Breast epithelium (tissue), 4 donors: Measurements from ENCODE around the gene SNRNP27. TPM values are rescaled to one million over a fixed set of nuclear protein-coding genes. Genes with fewer than 3 reads are reported as not detected.
"Not testable (repeated sequence)": the region's sequence is repeated elsewhere in the genome, so short reads cannot be mapped to it uniquely, and the experiment has no call there.

Experiments
- DNase-seq, 2 donors: peaks; one replicate each; pipeline ENCODE4 v3.0.0-alpha.2; 2019; ENCODE audit warnings: low spot score in 2 of 2
- H3K27ac ChIP-seq, 2 donors: fragments of 200-600 bp; sonication (generic) in 1 of 2; one replicate each; pipeline ENCODE4 v1.5.1; 2016 to 2019; ENCODE audit warnings: mild to moderate bottlenecking in 1 of 2
- H3K27me3 ChIP-seq, 2 donors: fragments of 200-600 bp; sonication (generic) in 1 of 2; one replicate each; pipeline versions ENCODE4 v1.5.1 to v1.6.0; 2017 to 2019; ENCODE audit warnings: control low read depth in 1 of 2, mild to moderate bottlenecking in 1 of 2
- H3K36me3 ChIP-seq: fragments of 200-600 bp; one replicate; pipeline ENCODE4 v1.5.1; 2019
- H3K4me1 ChIP-seq, 2 donors: fragments of 200-600 bp; sonication (generic); one replicate each; pipeline ENCODE4 v1.5.1; 2016 to 2019; ENCODE audit warnings: control low read depth in 1 of 2
- H3K4me3 ChIP-seq, 3 donors: fragments of 200-600 bp; sonication (generic); 1 replicate in 2 of 3; 2 replicates in 1 of 3; pipeline ENCODE4 v1.5.1; 2016 to 2019; ENCODE audit warnings: mild to moderate bottlenecking in 3 of 3, moderate library complexity in 2 of 3
- H3K9me3 ChIP-seq, 2 donors: fragments of 200-600 bp; sonication (generic) in 1 of 2; one replicate each; pipeline ENCODE4 v1.5.1; 2016 to 2019; ENCODE audit warnings: control low read depth in 1 of 2
- CTCF ChIP-seq, 3 donors: fragments of 450-650 bp; IDR thresholded peaks; one replicate each; pipeline ENCODE4 v1.5.1; 2016 to 2017; ENCODE audit warnings: antibody characterized with exemption in 3 of 3, mild to moderate bottlenecking in 3 of 3, moderate library complexity in 3 of 3
- POLR2A ChIP-seq: fragments of 450-650 bp; IDR thresholded peaks from one replicate; pipeline ENCODE4 v1.6.1; 2016; ENCODE audit warnings: antibody characterized with exemption, mild to moderate bottlenecking, moderate library complexity
- POLR2AphosphoS5 ChIP-seq, 3 donors: sonication (generic); formaldehyde crosslinking; IDR thresholded peaks; one replicate each; pipeline ENCODE4 v1.6.1; 2017; ENCODE audit warnings: antibody characterized with exemption in 3 of 3
- intact Hi-C: fragments of 100-400 bp; cut with DNase I; formaldehyde crosslinking; loops from one replicate; pipeline ENCODE4 v1.15.1; 2023; ENCODE audit warnings: low total_unique reads
- total RNA-seq, 3 donors: library from RNA; depleted of rRNA; stranded (reverse); fragments of >200 nt; gene quantifications; one replicate each; pipeline ENCODE4 v1.1.0, GENCODE V29; 2016

The SNRNP27 gene
- total RNA-seq, 3 donors from 2014 or later: 79.2 to 82.9 (median 80.0) TPM

- Histone ChIP-seq H3K27me3 (no peaks in the 10 kb centered on the region), H3K27ac (no peak overlapping the region), H3K9me3 (no peaks in the 10 kb centered on the region), H3K36me3 (no peaks in the 10 kb centered on the region), H3K4me3 (no peak overlapping the region), H3K4me1 (no peaks in the 10 kb centered on the region)
- no peak for DNase-seq
- TF ChIP-seq POLR2A (no peak), POLR2AphosphoS5 (IDR thresholded peaks at IDR 0.05) (no peak), CTCF (IDR thresholded peaks at IDR 0.05) (no peak)
- intact Hi-C loops: no loop called here
These were observed 4.5 kb upstream of the SNRNP27 start for GRCh38 chr2:69889302-69889701.

GRCh38 chr2:69890881-69891280 is 2.9 kb upstream of the SNRNP27 start:
- Histone ChIP-seq H3K27me3 (no peaks in the 10 kb centered on the region), H3K4me3 (no peak overlapping the region), H3K9me3 (no peaks in the 10 kb centered on the region), H3K36me3 (no peaks in the 10 kb centered on the region), H3K4me1 (peaks cover 0 to 6% of the 10 kb centered on the region in 2 donors), H3K27ac (no peak overlapping the region)
- intact Hi-C loops: no loop called here
- DNase-seq: no peak
- TF ChIP-seq CTCF (IDR thresholded peaks at IDR 0.05) (no peak), POLR2A (no peak), POLR2AphosphoS5 (IDR thresholded peaks at IDR 0.05) (no peak)

- H3K9me3 ChIP-seq, intact Hi-C loops, H3K4me1 ChIP-seq, DNase-seq, H3K27me3 ChIP-seq, H3K36me3 ChIP-seq, H3K27ac ChIP-seq: not testable (repeated sequence)
- H3K4me3 ChIP-seq: peak overlapping the region in 2 of 3 donors; percentile 71
These were observed 825 bp upstream of the SNRNP27 start for GRCh38 chr2:69892838-69893424.

GRCh38 chr2:69894737-69895136 is 981 bp downstream of the SNRNP27 start:
- intact Hi-C loops, DNase-seq, H3K36me3 ChIP-seq, H3K4me1 ChIP-seq, H3K9me3 ChIP-seq, H3K27me3 ChIP-seq: not testable (repeated sequence)
- H3K27ac ChIP-seq: peak overlapping the region; percentile 80 to 90
- H3K4me3 ChIP-seq: peak overlapping the region; percentile 65 to 71 (median 71)

- Histone ChIP-seq H3K36me3 (peaks cover 3% of the 10 kb centered on the region), H3K4me3 (peak overlapping the region in 1 of 3 donors; percentile 15), H3K27me3 (no peaks in the 10 kb centered on the region), H3K9me3 (no peaks in the 10 kb centered on the region), H3K4me1 (no peaks in the 10 kb centered on the region), H3K27ac (no peak overlapping the region)
- DNase-seq: no peak
- intact Hi-C loops: no loop called here
- TF ChIP-seq CTCF (IDR thresholded peaks at IDR 0.05) (no peak), POLR2AphosphoS5 (IDR thresholded peaks at IDR 0.05) (no peak), POLR2A (no peak)
These were observed 8.6 kb downstream of the SNRNP27 start for GRCh38 chr2:69902213-69902922.

GRCh38 chr2:69907216-69907615 is 13.5 kb downstream of the SNRNP27 start:
- Histone ChIP-seq H3K9me3 (no peaks in the 10 kb centered on the region), H3K27me3 (no peaks in the 10 kb centered on the region), H3K4me1 (no peaks in the 10 kb centered on the region), H3K27ac (no peak overlapping the region), H3K36me3 (peaks cover 3% of the 10 kb centered on the region), H3K4me3 (no peak overlapping the region)
- intact Hi-C loops: no loop called here
- TF ChIP-seq POLR2A (no peak), POLR2AphosphoS5 (IDR thresholded peaks at IDR 0.05) (no peak), CTCF (IDR thresholded peaks at IDR 0.05) (no peak)
- no peak for DNase-seq
